Neural progenitor cell (in vitro differentiated cells): Measurements from ENCODE around the gene TMX4. TPM values are rescaled to one million over a fixed set of nuclear protein-coding genes. Genes with fewer than 3 reads are reported as not detected.

Source experiments
- DNase-seq: peaks from one replicate; pipeline ENCODE4 v3.0.0-alpha.2; 2016; ENCODE audit warnings: low spot score
- H2AFZ ChIP-seq: fragments of 200-600 bp; sonication (generic); replicated peaks from 2 replicates; pipeline ENCODE4 v1.6.1; 2016; ENCODE audit warnings: antibody characterized with exemption
- H3F3A ChIP-seq: fragments of 200-600 bp; sonication (generic); 2 replicates; pipeline ENCODE4 v1.6.1; 2016; ENCODE audit warnings: antibody characterized with exemption, low read depth
- H3K27ac ChIP-seq: fragments of 200-600 bp; sonication (generic); 2 replicates; pipeline ENCODE4 v1.5.1; 2016; ENCODE audit warnings: mild to moderate bottlenecking
- H3K27me3 ChIP-seq: fragments of 200-600 bp; sonication (generic); 2 replicates; pipeline ENCODE4 v1.6.1; 2016; ENCODE audit warnings: mild to moderate bottlenecking, moderate library complexity
- H3K36me3 ChIP-seq: fragments of 200-600 bp; sonication (generic); 2 replicates; pipeline ENCODE4 v1.5.1; 2016
- H3K4me1 ChIP-seq: fragments of 200-600 bp; sonication (generic); 2 replicates; pipeline ENCODE4 v1.6.1; 2016; ENCODE audit warnings: mixed run types
- H3K4me2 ChIP-seq: fragments of 200-600 bp; sonication (generic); 2 replicates; pipeline ENCODE4 v1.6.1; 2016
- H3K4me3 ChIP-seq: fragments of 200-600 bp; sonication (generic); 2 replicates; pipeline ENCODE4 v1.5.1; 2016
- H3K79me2 ChIP-seq: fragments of 200-600 bp; sonication (generic); 2 replicates; pipeline ENCODE4 v1.6.1; 2016; ENCODE audit warnings: low read depth
- H3K9ac ChIP-seq: fragments of 200-600 bp; sonication (generic); 2 replicates; pipeline ENCODE4 v1.6.1; 2016
- H3K9me3 ChIP-seq: fragments of 200-600 bp; sonication (generic); 2 replicates; pipeline ENCODE4 v1.5.1; 2016; ENCODE audit warnings: low read depth
- H4K20me1 ChIP-seq: fragments of 200-600 bp; sonication (generic); 2 replicates; pipeline ENCODE4 v1.6.1; 2016; ENCODE audit warnings: low read depth
- H3K27ac Mint-ChIP-seq: 3 replicates; pipeline ENCODE4 v1.8.0; 2021; ENCODE audit warnings: mixed read lengths
- H3K27me3 Mint-ChIP-seq: 2 replicates; pipeline ENCODE4 v1.8.0; 2022; ENCODE audit warnings: low read depth, mild to moderate bottlenecking, inconsistent platforms, moderate library complexity, mixed read lengths; ENCODE audit not compliant: insufficient read depth
- H3K36me3 Mint-ChIP-seq: 3 replicates; pipeline ENCODE4 v1.8.0; 2021; ENCODE audit warnings: mixed read lengths
- H3K4me1 Mint-ChIP-seq: 3 replicates; pipeline ENCODE4 v1.8.0; 2021; ENCODE audit warnings: mixed read lengths
- H3K4me3 Mint-ChIP-seq: 3 replicates; pipeline ENCODE4 v1.8.0; 2021; ENCODE audit warnings: mild to moderate bottlenecking, moderate library complexity, mixed read lengths
- H3K9me3 Mint-ChIP-seq: 3 replicates; pipeline ENCODE4 v1.8.0; 2020; ENCODE audit warnings: mixed read lengths
- CTCF ChIP-seq: fragments of 200-600 bp; sonication (generic); IDR thresholded peaks from 2 replicates; pipeline ENCODE4 v1.5.1; 2017; ENCODE audit warnings: antibody characterized with exemption, mild to moderate bottlenecking
- EZH2 ChIP-seq: fragments of 200-600 bp; sonication (generic); IDR thresholded peaks from 2 replicates; pipeline ENCODE4 v1.6.1; 2017; ENCODE audit warnings: antibody characterized with exemption, mild to moderate bottlenecking, moderate library complexity
- EZH2phosphoT487 ChIP-seq: fragments of 200-600 bp; sonication (generic); IDR thresholded peaks from 2 replicates; pipeline ENCODE4 v1.6.1; 2017; ENCODE audit warnings: antibody characterized with exemption
- total RNA-seq: library from RNA; depleted of rRNA; stranded (reverse); fragments of >200 nt; gene quantifications from 2 replicates; pipeline ENCODE4 v1.2.3, GENCODE V29; 2015; ENCODE audit warnings: low replicate concordance

TMX4 gene
- total RNA-seq, 1 donor from 2014 or later: 10.4 TPM

- no peak overlapping the region for H2AFZ ChIP-seq
- Mint-ChIP-seq H3K36me3 (peaks cover 16% of the 10 kb centered on the region), H3K27ac (no peak overlapping the region), H3K9me3 (no peaks in the 10 kb centered on the region), H3K4me3 (no peak overlapping the region), H3K4me1 (peaks cover 10% of the 10 kb centered on the region), H3K27me3 (no peaks in the 10 kb centered on the region)
- no peak overlapping the region for H3K9ac ChIP-seq
- TF ChIP-seq EZH2 (no peak), CTCF (no peak), EZH2phosphoT487 (no peak)
- no peaks in the 10 kb centered on the region for H3K79me2 ChIP-seq
- no peaks in the 10 kb centered on the region for H3K9me3 ChIP-seq
- H3K4me1 ChIP-seq: peaks cover 13% of the 10 kb centered on the region
- H3K27me3 ChIP-seq: no peaks in the 10 kb centered on the region
- no peak overlapping the region for H3K27ac ChIP-seq
- no peaks in the 10 kb centered on the region for H3K36me3 ChIP-seq
- H3F3A ChIP-seq: peaks cover 5% of the 10 kb centered on the region
- no peak for DNase-seq
- no peak overlapping the region for H3K4me2 ChIP-seq
- no peak overlapping the region for H3K4me3 ChIP-seq
- H4K20me1 ChIP-seq: no peaks in the 10 kb centered on the region
These were observed 33.6 kb downstream of the TMX4 start for GRCh38 chr20:7985916-7986315.

DNA sequence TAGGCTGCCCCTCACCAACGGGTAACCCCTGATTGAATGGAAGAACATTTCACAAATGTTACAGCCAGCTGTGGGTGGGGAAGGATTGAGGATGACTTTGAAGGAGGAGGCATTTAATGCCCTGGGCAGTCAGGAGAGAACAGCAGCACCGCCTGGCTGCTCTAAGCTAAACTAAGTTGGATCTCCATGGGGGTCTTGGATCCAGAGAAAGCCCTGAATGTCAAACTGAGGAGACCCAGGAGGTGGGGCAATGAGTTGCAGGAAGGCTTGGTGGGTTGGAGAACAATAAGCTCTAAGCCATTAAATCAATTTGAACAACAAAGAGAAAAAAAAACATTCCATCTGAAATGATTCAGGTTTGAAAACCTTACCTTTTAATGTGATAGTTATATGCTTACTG, 35.4 kb downstream of the TMX4 start:
- Mint-ChIP-seq H3K27ac (peak overlapping the region; percentile 21), H3K9me3 (no peaks in the 10 kb centered on the region), H3K4me1 (peaks cover 12% of the 10 kb centered on the region), H3K27me3 (no peaks in the 10 kb centered on the region), H3K4me3 (no peak overlapping the region), H3K36me3 (peaks cover 16% of the 10 kb centered on the region)
- no peak overlapping the region for H2AFZ ChIP-seq
- H3K27me3 ChIP-seq: no peaks in the 10 kb centered on the region
- no peaks in the 10 kb centered on the region for H3K36me3 ChIP-seq
- H3F3A ChIP-seq: peaks cover 5% of the 10 kb centered on the region
- no peak overlapping the region for H3K9ac ChIP-seq
- DNase-seq: peak; percentile 81
- H3K27ac ChIP-seq: no peak overlapping the region
- peaks cover 13% of the 10 kb centered on the region for H3K4me1 ChIP-seq
- no peak overlapping the region for H3K4me3 ChIP-seq
- no peaks in the 10 kb centered on the region for H3K79me2 ChIP-seq
- H3K9me3 ChIP-seq: no peaks in the 10 kb centered on the region
- TF ChIP-seq CTCF (no peak), EZH2phosphoT487 (no peak), EZH2 (no peak)
- no peaks in the 10 kb centered on the region for H4K20me1 ChIP-seq
- H3K4me2 ChIP-seq: no peak overlapping the region

DNA sequence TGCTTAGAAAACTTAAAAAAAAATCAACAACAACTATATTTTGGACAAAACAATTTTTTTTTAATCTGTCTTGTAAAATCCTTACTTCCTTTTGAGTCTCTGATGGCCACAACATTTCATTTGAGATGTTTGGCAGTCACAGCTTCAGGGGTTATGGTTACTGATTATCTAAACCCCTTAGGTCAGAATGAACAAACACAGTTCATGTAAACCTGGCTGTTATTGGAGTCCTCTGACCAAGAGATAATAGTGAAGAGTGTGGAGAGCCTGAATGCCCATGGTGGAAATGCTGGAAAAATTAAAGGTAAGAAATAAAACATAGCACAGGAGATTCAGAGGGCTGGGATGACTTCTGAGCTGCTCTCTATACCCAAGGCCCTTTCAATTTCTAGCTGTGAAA, 38.2 kb downstream of the TMX4 start:
- Histone ChIP-seq H3K4me3 (no peak overlapping the region), H2AFZ (no peak overlapping the region), H3K9ac (no peak overlapping the region), H3K4me1 (peaks cover 13% of the 10 kb centered on the region), H3K36me3 (no peaks in the 10 kb centered on the region), H3K27ac (no peak overlapping the region), H3K79me2 (no peaks in the 10 kb centered on the region), H4K20me1 (no peaks in the 10 kb centered on the region), H3K9me3 (no peaks in the 10 kb centered on the region), H3K27me3 (no peaks in the 10 kb centered on the region), H3K4me2 (no peak overlapping the region), H3F3A (peaks cover 5% of the 10 kb centered on the region)
- Mint-ChIP-seq H3K9me3 (no peaks in the 10 kb centered on the region), H3K4me3 (no peak overlapping the region), H3K4me1 (peaks cover 12% of the 10 kb centered on the region), H3K27ac (no peak overlapping the region), H3K27me3 (no peaks in the 10 kb centered on the region), H3K36me3 (peaks cover 15% of the 10 kb centered on the region)
- no peak for DNase-seq
- TF ChIP-seq EZH2phosphoT487: no peak
- no peak for TF ChIP-seq EZH2
- TF ChIP-seq CTCF: no peak
